GM12878 (cell line): ENCODE results near the gene JPH4. TPM values are rescaled to one million over a fixed set of nuclear protein-coding genes. Genes with fewer than 3 reads are reported as not detected.
A peak's percentile ranks its signal among the peaks of the same experiment; 100 is the strongest.

Experiments used
- ATAC-seq: fragments of 200-7000 bp; cut with Tn5 transposase; 3 replicates; pipeline ENCODE4 v1.9.1; 2020; ENCODE audit warnings: mild to moderate bottlenecking, moderate library complexity
- BruUV-seq: library from RNA; stranded (reverse); fragments of 400-500 nt; replicated peaks from 2 replicates; lab custom pipeline; 2021; lab: Mats Ljungman, UMichigan
- CTCF ChIA-PET: fragments of 300-600 bp; sonication (Branson Sonifier 250); formaldehyde crosslinking; extraction: SDS; loops from one replicate; lab custom pipeline; 2021; ENCODE audit warnings: inconsistent platforms; lab: Yijun Ruan, JAX
- POLR2A ChIA-PET: fragments of 350-600 bp; formaldehyde crosslinking; extraction: SDS; loops from one replicate; lab custom pipeline; 2021; ENCODE audit warnings: inconsistent platforms; lab: Charles Lee
- RAD21 ChIA-PET: fragments of 300-600 bp; sonication (Branson Sonifier 250); formaldehyde crosslinking; loops from one replicate; lab custom pipeline; 2023; ENCODE audit warnings: antibody characterized with exemption; ENCODE audit not compliant: unreplicated experiment; lab: Charles Lee
- SMC1A ChIA-PET: fragments of 300-600 bp; sonication (Branson Sonifier 250); formaldehyde crosslinking; loops from one replicate; lab custom pipeline; 2023; ENCODE audit not compliant: unreplicated experiment, uncharacterized antibody; lab: Charles Lee
- DNase-seq: peaks from one replicate; pipeline ENCODE4 v3.0.0-alpha.2; 2011; ENCODE audit warnings: low read depth, low spot score
- FAIRE-seq: peaks from 3 replicates; lab custom pipeline; 2011; peaks lifted over from hg19 to GRCh38; lab: Jason Lieb, UNC
- H2AFZ ChIP-seq: 2 replicates; pipeline ENCODE4 v1.6.0; 2011; ENCODE audit warnings: low read depth, low read length, control low read depth; ENCODE audit not compliant: control insufficient read depth
- H3K27ac ChIP-seq: 2 replicates; pipeline ENCODE4 v1.5.1; 2011; ENCODE audit warnings: control low read depth; ENCODE audit not compliant: control insufficient read depth, insufficient read depth
- H3K27me3 ChIP-seq, 2 experiments: replicated peaks in 1 of 2; 2 replicates each; pipeline versions ENCODE4 v1.6.0 to v1.6.1; 2011; ENCODE audit warnings: low read length in 1 of 2; ENCODE audit not compliant: control insufficient read depth in 2 of 2, insufficient read depth in 2 of 2
- H3K36me3 ChIP-seq, 2 experiments: 2 replicates each; pipeline ENCODE4 v1.5.1; 2011; ENCODE audit warnings: low read length in 1 of 2; ENCODE audit not compliant: control insufficient read depth in 2 of 2, insufficient read depth in 2 of 2
- H3K4me1 ChIP-seq: 2 replicates; pipeline ENCODE4 v1.6.1; 2011; ENCODE audit warnings: mild to moderate bottlenecking, low read length, moderate library complexity, mixed read lengths; ENCODE audit not compliant: control insufficient read depth, insufficient read depth
- H3K4me2 ChIP-seq: 2 replicates; pipeline ENCODE4 v1.6.0; 2011; ENCODE audit warnings: control low read depth; ENCODE audit not compliant: control insufficient read depth, insufficient read depth
- H3K4me3 ChIP-seq: fragments of 200-600 bp; sonication (generic); 2 replicates; pipeline ENCODE4 v1.5.1; 2016
- H3K79me2 ChIP-seq: 2 replicates; pipeline ENCODE4 v1.6.0; 2011; ENCODE audit warnings: low read length; ENCODE audit not compliant: control insufficient read depth, insufficient read depth
- H3K9ac ChIP-seq: 2 replicates; pipeline ENCODE4 v1.8.0; 2011; ENCODE audit warnings: low read length, control low read depth, mixed read lengths; ENCODE audit not compliant: control insufficient read depth, insufficient read depth
- H3K9me3 ChIP-seq: replicated peaks from 3 replicates; pipeline ENCODE4 v1.5.1; 2011; ENCODE audit warnings: mild to moderate bottlenecking, low read length; ENCODE audit not compliant: control insufficient read depth, insufficient read depth
- H4K20me1 ChIP-seq: 2 replicates; pipeline ENCODE4 v1.6.0; 2011; ENCODE audit not compliant: control insufficient read depth, insufficient read depth
- ASH2L ChIP-seq: fragments of 300-600, 200-600 bp; sonication (generic); IDR thresholded peaks from 2 replicates; pipeline ENCODE4 v1.6.1; 2017; ENCODE audit warnings: low read depth, mild to moderate bottlenecking, borderline replicate concordance
- ATF2 ChIP-seq: IDR thresholded peaks from 2 replicates; pipeline ENCODE4 v1.6.1; 2012; ENCODE audit warnings: low read length, inconsistent platforms
- BRCA1 ChIP-seq: IDR thresholded peaks from 2 replicates; pipeline ENCODE4 v1.6.1; 2011; ENCODE audit warnings: low read depth, low read length, improper control_type of control experiment
- DPF2 ChIP-seq: fragments of 450-650 bp; IDR thresholded peaks from 2 replicates; pipeline ENCODE4 v1.6.1; 2017; ENCODE audit warnings: mild to moderate bottlenecking
- FOXK2 ChIP-seq: fragments of 450-650 bp; IDR thresholded peaks from 2 replicates; pipeline ENCODE4 v1.6.1; 2017; ENCODE audit warnings: mild to moderate bottlenecking, moderate library complexity
- JUND ChIP-seq: IDR thresholded peaks from 2 replicates; pipeline ENCODE4 v1.6.1; 2012; ENCODE audit warnings: low read depth, mild to moderate bottlenecking, low read length, improper control_type of control experiment, moderate library complexity
- KDM1A ChIP-seq: fragments of 200-600 bp; sonication (generic); IDR thresholded peaks from 2 replicates; pipeline ENCODE4 v1.6.1; 2016; ENCODE audit warnings: borderline replicate concordance
- PKNOX1 ChIP-seq: fragments of 450-650 bp; IDR thresholded peaks from 2 replicates; pipeline ENCODE4 v1.6.1; 2016; ENCODE audit warnings: mild to moderate bottlenecking
- SMARCA5 ChIP-seq: fragments of 450-650 bp; IDR thresholded peaks from 2 replicates; pipeline ENCODE4 v1.6.1; 2017; ENCODE audit warnings: mild to moderate bottlenecking
- TARDBP ChIP-seq: IDR thresholded peaks from 2 replicates; pipeline ENCODE4 v1.6.1; 2016; ENCODE audit warnings: borderline replicate concordance
- ZBTB33 ChIP-seq: fragments of 450-650 bp; IDR thresholded peaks from 2 replicates; pipeline ENCODE4 v1.6.1; 2017; ENCODE audit warnings: mild to moderate bottlenecking
- WGBS: methylation state at CpG from one replicate; pipeline ENCODE4 v1.1.6; 2016; ENCODE audit warnings: low lambda C conversion rate; ENCODE audit not compliant: insufficient replicate concordance, insufficient coverage; ENCODE audit errors: missing lambda C conversion rate; 5-methylcytosine and 5-hydroxymethylcytosine counted together
- in situ Hi-C: fragments of 300-500 bp; cut with MboI; formaldehyde crosslinking; loops from 9 replicates; pipeline ENCODE4 v1.14.3; 2018; ENCODE audit warnings: mixed read lengths
- intact Hi-C: fragments of 100-400 bp; cut with micrococcal nuclease; formaldehyde crosslinking; loops from one replicate; pipeline ENCODE4 v1.14.2; 2022; ENCODE audit not compliant: unreplicated experiment
- polyA plus RNA-seq, 11 experiments: library from polyadenylated mRNA; depleted of rRNA in 4 of 11; unstranded in 6 of 11; stranded (reverse) in 5 of 11; fragments of >200 nt; fragmentation: Nextera tagmentation in 4 of 11; fragmentation: Illumina TruSeq in 1 of 11; extraction: Ambion mirVana in 4 of 11; extraction: Trizol in 1 of 11; gene quantifications; 1 replicate in 1 of 11; 2 replicates in 10 of 11; pipeline versions ENCODE4 v1.2.1 to v1.2.3, GENCODE V29; 2011 to 2016; ENCODE audit warnings: inconsistent platforms in 2 of 11, missing spikeins in 2 of 11, low read depth in 1 of 11
- total RNA-seq, 4 experiments: library from RNA; depleted of rRNA in 3 of 4; stranded (reverse); fragments of >200 nt in 3 of 4; fragmentation: Illumina TruSeq in 1 of 4; extraction: Trizol in 1 of 4; gene quantifications; 2 replicates each; pipeline versions ENCODE4 v1.2.1 to v1.2.3, GENCODE V29; 2013 to 2021

The JPH4 gene
- total and polyA plus RNA-seq, 10 of the 15 experiments (the other 5 are each of a cell fraction or from before 2014, with no cell fraction given) = 0.48 to 10.3 (median 3.8) TPM

GRCh38 chr14:23566112-23566777 is 12.3 kb downstream of the JPH4 start:
- ChIA-PET CTCF (interaction anchor here (1.0 to 3.5 kb wide), 5 partner anchors 9 to 91 kb away, joined by 3 to 33 read pairs (median 13); partner anchors contain the start of gene THTPA), SMC1A (interaction anchor here (1.1 to 9.7 kb wide), 4 partner anchors 9 to 87 kb away, joined by 4 to 124 read pairs (median 7); partner anchors contain the start of gene THTPA), POLR2A (interaction anchor here (1.1 to 1.8 kb wide), 3 partner anchors 8 to 280 kb away, joined by 3 to 8 read pairs (median 4); no protein-coding TSS in a partner anchor), RAD21 (interaction anchor here (1.5 kb wide), 1 partner anchor 66 kb away, joined by 3 read pairs; no protein-coding TSS in a partner anchor)
- no peaks in the 10 kb centered on the region for H4K20me1 ChIP-seq
- BruUV-seq = no TSS peak
- WGBS = 94% methylated on average over 10 of the region's 10 CpGs
- peaks cover 13% of the 10 kb centered on the region for H3K79me2 ChIP-seq
- H3K27me3 ChIP-seq = no peaks in the 10 kb centered on the region
- in situ Hi-C loops = no loop called here
- peaks cover 9 to 12% of the 10 kb centered on the region in 2 experiments; a peak in 3 of 4 replicates for H3K36me3 ChIP-seq
- H3K9me3 ChIP-seq = no peaks in the 10 kb centered on the region
- H2AFZ ChIP-seq = no peak overlapping the region
- FAIRE-seq = no peak
- TF ChIP-seq TARDBP (no peak), JUND (no peak), PKNOX1 (no peak), SMARCA5 (no peak), ASH2L (no peak), FOXK2 (no peak), KDM1A (no peak), ZBTB33 (no peak), DPF2 (no peak), ATF2 (no peak), BRCA1 (no peak)
- peak overlapping the region; percentile 66; the same call in 1 of the 2 replicates for H3K9ac ChIP-seq
- ATAC-seq = no peak
- peak overlapping the region; percentile 92 for H3K4me2 ChIP-seq
- H3K27ac ChIP-seq = peak overlapping the region; percentile 76; the same call in 1 of the 2 replicates
- H3K4me1 ChIP-seq = peaks cover 11% of the 10 kb centered on the region
- H3K4me3 ChIP-seq = peak overlapping the region; percentile 93
- intact Hi-C loops = no loop called here
- DNase-seq = no peak
